H9 (cell line): ENCODE results near the gene COL27A1. TPM values are rescaled to one million over a fixed set of nuclear protein-coding genes. Genes with fewer than 3 reads are reported as not detected.

Experiments used
- DNase-seq: peaks from one replicate; pipeline ENCODE4 v3.0.0-alpha.2; 2017
- H2AFZ ChIP-seq: one replicate; pipeline ENCODE4 v1.6.1; 2013; ENCODE audit warnings: mild to moderate bottlenecking, low read length, control low read depth, moderate library complexity
- H2AK5ac ChIP-seq: 2 replicates; pipeline ENCODE4 v1.6.1; 2013; ENCODE audit warnings: low read length, control low read depth, mixed read lengths; ENCODE audit not compliant: insufficient read length
- H2BK120ac ChIP-seq: one replicate; pipeline ENCODE4 v1.6.1; 2013; ENCODE audit warnings: low read depth, mild to moderate bottlenecking, low read length, control low read depth, inconsistent platforms; ENCODE audit not compliant: poor library complexity, severe bottlenecking
- H2BK12ac ChIP-seq: 2 replicates; pipeline ENCODE4 v1.6.1; 2013; ENCODE audit warnings: low read length, control low read depth, mixed read lengths, low read depth; ENCODE audit not compliant: insufficient read length
- H2BK15ac ChIP-seq: 2 replicates; pipeline ENCODE4 v1.6.1; 2013; ENCODE audit warnings: low read depth, low read length, control low read depth
- H2BK20ac ChIP-seq: one replicate; pipeline ENCODE4 v1.6.1; 2013; ENCODE audit warnings: low read depth, mild to moderate bottlenecking, low read length, control low read depth, inconsistent platforms; ENCODE audit not compliant: poor library complexity, severe bottlenecking
- H2BK5ac ChIP-seq: 2 replicates; pipeline ENCODE4 v1.6.1; 2013; ENCODE audit warnings: low read length, control low read depth, mixed read lengths; ENCODE audit not compliant: insufficient read length
- H3K14ac ChIP-seq: 2 replicates; pipeline ENCODE4 v1.6.1; 2013; ENCODE audit warnings: low read length, control low read depth; ENCODE audit not compliant: insufficient read depth
- H3K18ac ChIP-seq: 2 replicates; pipeline ENCODE4 v1.6.1; 2013; ENCODE audit warnings: low read depth, mild to moderate bottlenecking, mixed read lengths, low read length, control low read depth; ENCODE audit not compliant: insufficient read length
- H3K23ac ChIP-seq: 2 replicates; pipeline ENCODE4 v1.6.1; 2013; ENCODE audit warnings: low read length, control low read depth, mixed read lengths, low read depth; ENCODE audit not compliant: insufficient read length
- H3K23me2 ChIP-seq: 2 replicates; pipeline ENCODE4 v1.6.1; 2013; ENCODE audit warnings: low read depth, mild to moderate bottlenecking, mixed read lengths, low read length, control low read depth; ENCODE audit not compliant: insufficient read length, poor library complexity, severe bottlenecking
- H3K27ac ChIP-seq: 2 replicates; pipeline ENCODE4 v1.5.1; 2013; ENCODE audit warnings: low read length, control low read depth, mixed read lengths, low read depth; ENCODE audit not compliant: insufficient read length
- H3K27me3 ChIP-seq: 2 replicates; pipeline ENCODE4 v1.6.1; 2013; ENCODE audit warnings: low read length, control low read depth, inconsistent platforms; ENCODE audit not compliant: insufficient read depth
- H3K4ac ChIP-seq: 2 replicates; pipeline ENCODE4 v1.6.1; 2013; ENCODE audit warnings: low read depth, mild to moderate bottlenecking, control low read depth, inconsistent platforms, low read length, moderate library complexity
- H3K4me1 ChIP-seq: 2 replicates; pipeline ENCODE4 v1.6.1; 2013; ENCODE audit warnings: low read length, control low read depth, inconsistent platforms; ENCODE audit not compliant: insufficient read depth
- H3K4me2 ChIP-seq: 2 replicates; pipeline ENCODE4 v1.6.1; 2013; ENCODE audit warnings: low read length, control low read depth, mixed read lengths; ENCODE audit not compliant: insufficient read length, insufficient read depth
- H3K56ac ChIP-seq: 2 replicates; pipeline ENCODE4 v1.6.1; 2013; ENCODE audit warnings: low read depth, mild to moderate bottlenecking, mixed read lengths, low read length, control low read depth; ENCODE audit not compliant: insufficient read length
- H3K79me1 ChIP-seq: 2 replicates; pipeline ENCODE4 v1.6.1; 2013; ENCODE audit warnings: low read depth, mild to moderate bottlenecking, moderate library complexity, low read length, control low read depth, inconsistent platforms; ENCODE audit not compliant: insufficient read depth, poor library complexity, severe bottlenecking
- H3K79me2 ChIP-seq: 2 replicates; pipeline ENCODE4 v1.6.1; 2013; ENCODE audit warnings: low read length, control low read depth, inconsistent platforms; ENCODE audit not compliant: insufficient read depth
- H3K9ac ChIP-seq: 2 replicates; pipeline ENCODE4 v1.6.1; 2013; ENCODE audit warnings: low read length, control low read depth, mixed read lengths; ENCODE audit not compliant: insufficient read length; ENCODE audit errors: extremely low read depth
- H3K9me3 ChIP-seq: one replicate; pipeline ENCODE4 v1.6.1; 2013; ENCODE audit warnings: low read depth, low read length, inconsistent platforms; ENCODE audit not compliant: control insufficient read depth
- H3T11ph ChIP-seq: one replicate; pipeline ENCODE4 v1.6.1; 2013; ENCODE audit warnings: mild to moderate bottlenecking, low read length, control low read depth, inconsistent platforms
- H4K20me1 ChIP-seq: one replicate; pipeline ENCODE4 v1.6.1; 2013; ENCODE audit not compliant: control insufficient read depth, insufficient read length, insufficient read depth
- H4K5ac ChIP-seq: 2 replicates; pipeline ENCODE4 v1.6.1; 2013; ENCODE audit warnings: low read depth, mild to moderate bottlenecking, mixed read lengths, low read length, control low read depth; ENCODE audit not compliant: insufficient read length
- H4K8ac ChIP-seq: replicated peaks from 2 replicates; pipeline ENCODE4 v1.6.1; 2013; ENCODE audit warnings: low read length, control low read depth, mixed read lengths, low read depth; ENCODE audit not compliant: insufficient read length
- H4K91ac ChIP-seq: 2 replicates; pipeline ENCODE4 v1.6.1; 2013; ENCODE audit warnings: low read depth, mild to moderate bottlenecking, moderate library complexity, mixed read lengths, low read length, control low read depth; ENCODE audit not compliant: insufficient read length
- H3K27ac Mint-ChIP-seq, 3 experiments: 2 replicates in 2 of 3; 3 replicates in 1 of 3; pipeline ENCODE4 v1.8.0; 2020 to 2021; ENCODE audit warnings: mixed read lengths in 3 of 3, mild to moderate bottlenecking in 1 of 3, moderate library complexity in 1 of 3
- H3K27me3 Mint-ChIP-seq: 2 replicates; pipeline ENCODE4 v1.8.0; 2021; ENCODE audit warnings: low read depth, mild to moderate bottlenecking, moderate library complexity, mixed read lengths
- H3K36me3 Mint-ChIP-seq, 3 experiments: 2 replicates in 2 of 3; 3 replicates in 1 of 3; pipeline ENCODE4 v1.8.0; 2020 to 2021; ENCODE audit warnings: low read depth in 3 of 3, mixed read lengths in 3 of 3; ENCODE audit not compliant: insufficient read depth in 1 of 3
- H3K4me1 Mint-ChIP-seq, 2 experiments: 2 replicates each; pipeline ENCODE4 v1.8.0; 2020; ENCODE audit warnings: mixed read lengths in 2 of 2
- H3K4me3 Mint-ChIP-seq, 2 experiments: 2 replicates in 1 of 2; 3 replicates in 1 of 2; pipeline ENCODE4 v1.8.0; 2020 to 2021; ENCODE audit warnings: mild to moderate bottlenecking in 2 of 2, mixed read lengths in 2 of 2, moderate library complexity in 1 of 2
- H3K9me3 Mint-ChIP-seq, 2 experiments: 2 replicates in 1 of 2; 3 replicates in 1 of 2; pipeline ENCODE4 v1.8.0; 2020; ENCODE audit warnings: mild to moderate bottlenecking in 2 of 2, mixed read lengths in 2 of 2, moderate library complexity in 1 of 2
- WGBS: extraction: QIAGEN DNeasy Blood & Tissue Kit; methylation state at CpG from one replicate; pipeline ENCODE4 v1.1.7; 2013; ENCODE audit warnings: missing lambda C conversion rate, low lambda C conversion rate, mixed read lengths; ENCODE audit not compliant: insufficient read length; ENCODE audit errors: extremely low coverage; 5-methylcytosine and 5-hydroxymethylcytosine counted together
- total RNA-seq: library from RNA; stranded (reverse); gene quantifications from 2 replicates; pipeline ENCODE4 v1.2.1, GENCODE V29; 2021
- TF ChIP-seq, protein P1 (sequence below): fragments of 200-600 bp; sonication (generic); conservative IDR thresholded peaks from 3 replicates; pipeline ENCODE4 v1.8.0; 2021; ENCODE audit warnings: antibody characterized with exemption, mild to moderate bottlenecking

COL27A1 gene
- total RNA-seq, 1 experiment from 2014 or later: 17.9 TPM

DNA sequence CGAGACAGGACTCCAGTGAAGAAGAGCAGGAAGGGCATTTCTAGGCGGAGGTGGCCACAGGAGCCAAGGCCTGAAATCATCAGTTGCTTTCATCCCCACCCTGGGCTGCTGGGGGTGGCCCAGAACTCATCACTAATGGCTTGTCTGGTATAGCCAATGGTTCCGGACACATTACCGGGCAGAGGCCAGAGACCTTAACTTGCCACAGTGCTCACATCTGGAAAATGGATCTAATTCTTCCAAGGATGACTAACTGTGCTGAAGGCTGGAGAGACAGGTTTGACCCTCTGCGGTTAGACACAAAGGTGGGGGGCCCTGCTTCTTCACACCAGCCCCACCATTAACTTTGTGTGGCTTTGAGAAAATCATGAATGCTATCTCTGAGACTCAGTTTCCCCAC lies 6.2 kb upstream of the COL27A1 start:
- no CpG with 5 or more reads among the region's 5 CpGs for WGBS
- peaks cover 6% of the 10 kb centered on the region for H3K23me2 ChIP-seq
- no peak overlapping the region for H2BK15ac ChIP-seq
- H3K4me1 ChIP-seq: no peaks in the 10 kb centered on the region
- no peak overlapping the region for H3K14ac ChIP-seq
- no peak overlapping the region for H4K8ac ChIP-seq
- Mint-ChIP-seq H3K4me3 (no peak overlapping the region), H3K4me1 (peaks cover 11% of the 10 kb centered on the region in 2 experiments), H3K36me3 (no peaks in the 10 kb centered on the region), H3K9me3 (no peaks in the 10 kb centered on the region), H3K27ac (peak overlapping the region in 1 of 3 experiments; percentile 93; a peak in 2 of 7 replicates), H3K27me3 (peaks cover 82% of the 10 kb centered on the region)
- no peak overlapping the region for H2AFZ ChIP-seq
- H4K5ac ChIP-seq: no peak overlapping the region
- peaks cover under 1% of the 10 kb centered on the region; the same call in 1 of the 2 replicates for H3K27me3 ChIP-seq
- no peak overlapping the region for H3T11ph ChIP-seq
- H2BK120ac ChIP-seq: no peak overlapping the region
- no peak overlapping the region for H2BK5ac ChIP-seq
- H2AK5ac ChIP-seq: no peak overlapping the region
- H4K91ac ChIP-seq: no peak overlapping the region
- no peaks in the 10 kb centered on the region for H3K9me3 ChIP-seq
- H3K23ac ChIP-seq: no peak overlapping the region
- no peak overlapping the region for H3K4me2 ChIP-seq
- H3K79me1 ChIP-seq: no peaks in the 10 kb centered on the region
- H3K4ac ChIP-seq: no peak overlapping the region
- H2BK20ac ChIP-seq: no peak overlapping the region
- no peaks in the 10 kb centered on the region for H3K79me2 ChIP-seq
- DNase-seq: no peak
- TF ChIP-seq, protein P1, sequence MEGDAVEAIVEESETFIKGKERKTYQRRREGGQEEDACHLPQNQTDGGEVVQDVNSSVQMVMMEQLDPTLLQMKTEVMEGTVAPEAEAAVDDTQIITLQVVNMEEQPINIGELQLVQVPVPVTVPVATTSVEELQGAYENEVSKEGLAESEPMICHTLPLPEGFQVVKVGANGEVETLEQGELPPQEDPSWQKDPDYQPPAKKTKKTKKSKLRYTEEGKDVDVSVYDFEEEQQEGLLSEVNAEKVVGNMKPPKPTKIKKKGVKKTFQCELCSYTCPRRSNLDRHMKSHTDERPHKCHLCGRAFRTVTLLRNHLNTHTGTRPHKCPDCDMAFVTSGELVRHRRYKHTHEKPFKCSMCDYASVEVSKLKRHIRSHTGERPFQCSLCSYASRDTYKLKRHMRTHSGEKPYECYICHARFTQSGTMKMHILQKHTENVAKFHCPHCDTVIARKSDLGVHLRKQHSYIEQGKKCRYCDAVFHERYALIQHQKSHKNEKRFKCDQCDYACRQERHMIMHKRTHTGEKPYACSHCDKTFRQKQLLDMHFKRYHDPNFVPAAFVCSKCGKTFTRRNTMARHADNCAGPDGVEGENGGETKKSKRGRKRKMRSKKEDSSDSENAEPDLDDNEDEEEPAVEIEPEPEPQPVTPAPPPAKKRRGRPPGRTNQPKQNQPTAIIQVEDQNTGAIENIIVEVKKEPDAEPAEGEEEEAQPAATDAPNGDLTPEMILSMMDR: no peak
- H3K18ac ChIP-seq: no peak overlapping the region
- H3K56ac ChIP-seq: no peak overlapping the region
- no peaks in the 10 kb centered on the region for H4K20me1 ChIP-seq
- no peak overlapping the region for H3K9ac ChIP-seq
- H3K27ac ChIP-seq: no peak overlapping the region
- no peak overlapping the region for H2BK12ac ChIP-seq
